ENCODE data around the gene OR2T4. TPM values are rescaled to one million over a fixed set of nuclear protein-coding genes. Genes with fewer than 3 reads are reported as not detected.

Gene OR2T4
- total and polyA plus RNA-seq, 2 experiments from 2014 or later: not detected

DNA sequence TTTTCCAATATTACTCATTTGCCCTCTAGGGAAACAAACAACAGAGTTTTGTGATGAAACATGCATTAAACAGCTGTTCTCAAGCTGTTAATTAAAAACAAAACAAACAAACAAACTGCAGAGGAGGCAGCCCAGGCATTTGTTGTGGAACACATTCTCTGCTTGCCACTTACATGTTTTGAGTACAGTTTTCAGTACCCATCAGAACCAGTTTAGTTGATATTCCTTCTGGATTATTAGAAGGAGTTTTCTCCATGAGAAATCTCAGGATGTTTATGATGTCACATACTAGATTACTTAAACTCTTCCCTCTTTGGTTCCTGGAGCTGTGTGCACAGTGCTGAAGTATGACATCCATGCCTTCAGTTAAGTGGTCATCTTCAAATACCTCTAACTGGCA is 14.0 kb downstream of the OR2T4 start, which contains the start of gene OR2T6:
OR2T6 (plus strand) TSS at position 301 of the 400 bp plus-strand sequence. CDS start 11,863 bp downstream, outside the sequence.
- no peaks in the 10 kb centered on the region for H3K79me2 ChIP-seq (replicated peaks; ENCODE audit: insufficient read depth)
- H3K36me3 ChIP-seq (ENCODE audit: insufficient read depth): no peaks in the 10 kb centered on the region
- DNase-seq (ENCODE audit: low spot score): no peak
- no peak within 1 kb of the TSS for H3K27ac ChIP-seq (ENCODE audit: low read depth)
- TF ChIP-seq ZNF114 (CRISPR knock-in tag; IDR thresholded peaks at IDR 0.05): no peak
- no peak for TF ChIP-seq JUNB (IDR thresholded peaks at IDR 0.05; ENCODE audit: unreplicated experiment)
- TF ChIP-seq, protein P1, sequence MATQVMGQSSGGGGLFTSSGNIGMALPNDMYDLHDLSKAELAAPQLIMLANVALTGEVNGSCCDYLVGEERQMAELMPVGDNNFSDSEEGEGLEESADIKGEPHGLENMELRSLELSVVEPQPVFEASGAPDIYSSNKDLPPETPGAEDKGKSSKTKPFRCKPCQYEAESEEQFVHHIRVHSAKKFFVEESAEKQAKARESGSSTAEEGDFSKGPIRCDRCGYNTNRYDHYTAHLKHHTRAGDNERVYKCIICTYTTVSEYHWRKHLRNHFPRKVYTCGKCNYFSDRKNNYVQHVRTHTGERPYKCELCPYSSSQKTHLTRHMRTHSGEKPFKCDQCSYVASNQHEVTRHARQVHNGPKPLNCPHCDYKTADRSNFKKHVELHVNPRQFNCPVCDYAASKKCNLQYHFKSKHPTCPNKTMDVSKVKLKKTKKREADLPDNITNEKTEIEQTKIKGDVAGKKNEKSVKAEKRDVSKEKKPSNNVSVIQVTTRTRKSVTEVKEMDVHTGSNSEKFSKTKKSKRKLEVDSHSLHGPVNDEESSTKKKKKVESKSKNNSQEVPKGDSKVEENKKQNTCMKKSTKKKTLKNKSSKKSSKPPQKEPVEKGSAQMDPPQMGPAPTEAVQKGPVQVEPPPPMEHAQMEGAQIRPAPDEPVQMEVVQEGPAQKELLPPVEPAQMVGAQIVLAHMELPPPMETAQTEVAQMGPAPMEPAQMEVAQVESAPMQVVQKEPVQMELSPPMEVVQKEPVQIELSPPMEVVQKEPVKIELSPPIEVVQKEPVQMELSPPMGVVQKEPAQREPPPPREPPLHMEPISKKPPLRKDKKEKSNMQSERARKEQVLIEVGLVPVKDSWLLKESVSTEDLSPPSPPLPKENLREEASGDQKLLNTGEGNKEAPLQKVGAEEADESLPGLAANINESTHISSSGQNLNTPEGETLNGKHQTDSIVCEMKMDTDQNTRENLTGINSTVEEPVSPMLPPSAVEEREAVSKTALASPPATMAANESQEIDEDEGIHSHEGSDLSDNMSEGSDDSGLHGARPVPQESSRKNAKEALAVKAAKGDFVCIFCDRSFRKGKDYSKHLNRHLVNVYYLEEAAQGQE (IDR thresholded peaks at IDR 0.05; ENCODE audit: unreplicated experiment): no peak
- TF ChIP-seq, protein P2, sequence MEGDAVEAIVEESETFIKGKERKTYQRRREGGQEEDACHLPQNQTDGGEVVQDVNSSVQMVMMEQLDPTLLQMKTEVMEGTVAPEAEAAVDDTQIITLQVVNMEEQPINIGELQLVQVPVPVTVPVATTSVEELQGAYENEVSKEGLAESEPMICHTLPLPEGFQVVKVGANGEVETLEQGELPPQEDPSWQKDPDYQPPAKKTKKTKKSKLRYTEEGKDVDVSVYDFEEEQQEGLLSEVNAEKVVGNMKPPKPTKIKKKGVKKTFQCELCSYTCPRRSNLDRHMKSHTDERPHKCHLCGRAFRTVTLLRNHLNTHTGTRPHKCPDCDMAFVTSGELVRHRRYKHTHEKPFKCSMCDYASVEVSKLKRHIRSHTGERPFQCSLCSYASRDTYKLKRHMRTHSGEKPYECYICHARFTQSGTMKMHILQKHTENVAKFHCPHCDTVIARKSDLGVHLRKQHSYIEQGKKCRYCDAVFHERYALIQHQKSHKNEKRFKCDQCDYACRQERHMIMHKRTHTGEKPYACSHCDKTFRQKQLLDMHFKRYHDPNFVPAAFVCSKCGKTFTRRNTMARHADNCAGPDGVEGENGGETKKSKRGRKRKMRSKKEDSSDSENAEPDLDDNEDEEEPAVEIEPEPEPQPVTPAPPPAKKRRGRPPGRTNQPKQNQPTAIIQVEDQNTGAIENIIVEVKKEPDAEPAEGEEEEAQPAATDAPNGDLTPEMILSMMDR (conservative IDR thresholded peaks at IDR 0.05; ENCODE audit: low read depth in 2 of 2): no peak
- no peak for TF ChIP-seq CREB1 (CRISPR knock-in tag; IDR thresholded peaks at IDR 0.05; ENCODE audit: low read depth)
- H3K27me3 Mint-ChIP-seq (ENCODE audit: insufficient read depth, low read depth, poor library complexity): no peaks in the 10 kb centered on the region
- peaks cover 31% of the 10 kb centered on the region for H3K36me3 Mint-ChIP-seq (ENCODE audit: low read depth)
- H3K4me3 ChIP-seq: no peak within 1 kb of the TSS
- no peaks in the 10 kb centered on the region for H3F3A ChIP-seq (replicated peaks; ENCODE audit: low read depth)
- no peak for ATAC-seq
- H3K4me3 Mint-ChIP-seq: no peak within 1 kb of the TSS
- H2AFZ ChIP-seq: no peak within 1 kb of the TSS
- peaks cover 88% of the 10 kb centered on the region for H3K9me3 Mint-ChIP-seq
- no peaks in the 10 kb centered on the region for H3K4me1 Mint-ChIP-seq
- no peaks in the 10 kb centered on the region for H3K4me1 ChIP-seq (ENCODE audit: insufficient read depth)
- no peaks in the 10 kb centered on the region for H4K20me1 ChIP-seq (replicated peaks; ENCODE audit: insufficient read depth)
- H3K4me2 ChIP-seq: no peak within 1 kb of the TSS
- H3K9me2 ChIP-seq (ENCODE audit: insufficient read depth): no peaks in the 10 kb centered on the region
- H3K27ac Mint-ChIP-seq: no peak within 1 kb of the TSS
- H3K27me3 ChIP-seq (ENCODE audit: insufficient read depth): no peaks in the 10 kb centered on the region

DNA sequence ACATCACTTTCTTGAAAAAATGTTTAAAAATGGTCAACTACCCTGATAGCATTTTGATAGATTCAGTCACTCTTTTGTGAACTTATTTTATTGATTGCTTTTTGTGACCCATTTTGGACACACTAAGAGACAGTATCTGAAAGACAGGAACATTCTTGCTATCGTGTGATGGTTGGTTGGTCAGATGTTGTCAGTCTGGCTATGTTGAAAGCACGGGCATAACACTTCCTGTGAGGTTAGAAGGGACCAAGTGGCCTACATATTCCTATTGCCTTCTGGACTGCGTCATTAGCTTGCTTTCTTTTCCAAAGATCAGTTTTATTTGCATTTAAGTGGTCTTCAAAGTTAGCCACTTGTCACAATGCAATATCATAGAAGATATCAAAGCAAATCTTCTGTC is 15.5 kb downstream of the OR2T4 start:
- Histone ChIP-seq H3K4me3 (no peak overlapping the region), H3K27me3 (ENCODE audit: insufficient read depth) (no peaks in the 10 kb centered on the region), H3F3A (replicated peaks; ENCODE audit: low read depth) (no peaks in the 10 kb centered on the region), H3K4me2 (no peak overlapping the region), H3K36me3 (ENCODE audit: insufficient read depth) (no peaks in the 10 kb centered on the region), H4K20me1 (replicated peaks; ENCODE audit: insufficient read depth) (no peaks in the 10 kb centered on the region), H3K9me2 (ENCODE audit: insufficient read depth) (no peaks in the 10 kb centered on the region), H3K4me1 (ENCODE audit: insufficient read depth) (no peaks in the 10 kb centered on the region), H3K79me2 (replicated peaks; ENCODE audit: insufficient read depth) (no peaks in the 10 kb centered on the region), H3K27ac (ENCODE audit: low read depth) (no peak overlapping the region), H2AFZ (no peak overlapping the region)
- Mint-ChIP-seq H3K27ac (no peak overlapping the region), H3K4me3 (no peak overlapping the region), H3K4me1 (no peaks in the 10 kb centered on the region), H3K27me3 (ENCODE audit: insufficient read depth, low read depth, poor library complexity) (no peaks in the 10 kb centered on the region), H3K36me3 (ENCODE audit: low read depth) (peaks cover 28% of the 10 kb centered on the region), H3K9me3 (peaks cover 84% of the 10 kb centered on the region)
- ATAC-seq: no peak
- no peak for DNase-seq (ENCODE audit: low spot score)
- TF ChIP-seq EZH2 (IDR thresholded peaks at IDR 0.05; ENCODE audit: low read depth, unreplicated experiment): no peak

Measured in GM23338 (cell line).